B cell (primary cell): Measurements from ENCODE around the gene BRAF. TPM values are rescaled to one million over a fixed set of nuclear protein-coding genes. Genes with fewer than 3 reads are reported as not detected.

Source experiments
- ATAC-seq: fragments of 200-7000 bp; cut with Tn5 transposase; one replicate; pipeline ENCODE4 v1.10.0; 2021; ENCODE audit warnings: low read depth, mild to moderate bottlenecking, moderate number of reproducible peaks, moderate library complexity
- CTCF ChIA-PET: fragments of 350-600 bp; sonication (Branson Sonifier 250); formaldehyde crosslinking; loops from one replicate; lab custom pipeline; 2021; ENCODE audit warnings: antibody characterized with exemption, inconsistent platforms; lab: Charles Lee
- POLR2A ChIA-PET: fragments of 350-600 bp; sonication (Branson Sonifier 250); formaldehyde crosslinking; loops from one replicate; lab custom pipeline; 2021; ENCODE audit warnings: antibody characterized with exemption; lab: Charles Lee
- DNase-seq: peaks from one replicate; pipeline ENCODE4 v3.0.0; 2013
- H2AFZ ChIP-seq: 2 replicates; pipeline ENCODE4 v1.6.1; 2012; ENCODE audit warnings: mild to moderate bottlenecking, low read depth, low read length; ENCODE audit not compliant: insufficient read depth, poor library complexity, severe bottlenecking
- H3K27ac ChIP-seq, 2 donors: 1 replicate in 1 of 2; 2 replicates in 1 of 2; pipeline ENCODE4 v1.5.1; 2012 to 2013; ENCODE audit warnings: low read length in 2 of 2, mild to moderate bottlenecking in 2 of 2, moderate library complexity in 1 of 2
- H3K27me3 ChIP-seq, 4 experiments: fragments of 200-600 bp in 1 of 4; sonication (generic) in 1 of 4; replicated peaks in 1 of 4; 1 replicate in 2 of 4; 2 replicates in 2 of 4; pipeline versions ENCODE4 v1.6.1 to v1.7.0; 2013 to 2016; ENCODE audit warnings: low read length in 3 of 4, mild to moderate bottlenecking in 2 of 4, mixed read lengths in 1 of 4, moderate library complexity in 1 of 4; ENCODE audit not compliant: insufficient read depth in 4 of 4, control insufficient read depth in 3 of 4; ENCODE audit errors: control extremely low read depth in 1 of 4
- H3K36me3 ChIP-seq, 2 experiments: replicated peaks in 1 of 2; 1 replicate in 1 of 2; 2 replicates in 1 of 2; pipeline versions ENCODE4 v1.6.1 to v1.7.1; 2013; ENCODE audit warnings: low read length in 1 of 2; ENCODE audit not compliant: insufficient read depth in 2 of 2, control insufficient read depth in 1 of 2; ENCODE audit errors: control extremely low read depth in 1 of 2, extremely low read depth in 1 of 2
- H3K4me1 ChIP-seq, 2 donors: fragments of 200-600 bp in 1 of 2; sonication (generic) in 1 of 2; 1 replicate in 1 of 2; 2 replicates in 1 of 2; pipeline versions ENCODE4 v1.5.1 to v1.6.1; 2013 to 2017; ENCODE audit warnings: low read length in 2 of 2; ENCODE audit not compliant: control insufficient read depth in 2 of 2, insufficient read depth in 2 of 2
- H3K4me2 ChIP-seq: replicated peaks from 2 replicates; pipeline ENCODE3; 2012; ENCODE audit warnings: mild to moderate bottlenecking, low read depth, low read length; ENCODE audit not compliant: poor library complexity, severe bottlenecking
- H3K4me3 ChIP-seq, 5 experiments: fragments of 200-600 bp in 1 of 5; sonication (generic) in 1 of 5; 1 replicate in 3 of 5; 2 replicates in 2 of 5; pipeline versions ENCODE4 v1.5.1 to v1.7.0; 2011 to 2016; ENCODE audit warnings: low read length in 4 of 5, mild to moderate bottlenecking in 4 of 5, low read depth in 2 of 5, control low read depth in 1 of 5, moderate library complexity in 1 of 5; ENCODE audit not compliant: insufficient read depth in 1 of 5; ENCODE audit errors: control extremely low read depth in 1 of 5, extremely low read depth in 1 of 5
- H3K79me2 ChIP-seq: fragments of 200-600 bp; sonication (generic); one replicate; pipeline ENCODE4 v1.6.0; 2016; ENCODE audit warnings: low read length; ENCODE audit not compliant: control insufficient read depth, insufficient read depth
- H3K9ac ChIP-seq: fragments of 200-600 bp; sonication (generic); 2 replicates; pipeline ENCODE4 v1.6.1; 2017; ENCODE audit warnings: mild to moderate bottlenecking, low read length, moderate library complexity
- H3K9me3 ChIP-seq, 3 donors: one replicate each; pipeline versions ENCODE4 v1.6.1 to v1.7.1; 2013; ENCODE audit warnings: low read length in 2 of 3; ENCODE audit not compliant: control insufficient read depth in 2 of 3, insufficient read depth in 1 of 3; ENCODE audit errors: control extremely low read depth in 1 of 3
- H4K20me1 ChIP-seq: 2 replicates; pipeline ENCODE4 v1.6.0; 2012; ENCODE audit warnings: mild to moderate bottlenecking, low read length; ENCODE audit not compliant: insufficient read depth, control insufficient read depth, poor library complexity, severe bottlenecking
- H3K27ac Mint-ChIP-seq: one replicate; pipeline ENCODE4 v1.8.0; 2021; ENCODE audit warnings: mixed read lengths
- H3K27me3 Mint-ChIP-seq: one replicate; pipeline ENCODE4 v1.8.0; 2021; ENCODE audit warnings: mixed read lengths
- H3K4me1 Mint-ChIP-seq: one replicate; pipeline ENCODE4 v1.8.0; 2021; ENCODE audit warnings: mixed read lengths
- H3K4me3 Mint-ChIP-seq: one replicate; pipeline ENCODE4 v1.8.0; 2021; ENCODE audit warnings: mixed read lengths
- H3K9me3 Mint-ChIP-seq: one replicate; pipeline ENCODE4 v1.8.0; 2022; ENCODE audit warnings: mixed read lengths; ENCODE audit not compliant: insufficient read depth
- EZH2 ChIP-seq: IDR thresholded peaks from 2 replicates; pipeline ENCODE4 v1.6.1; 2012; ENCODE audit warnings: borderline replicate concordance, low read depth, mild to moderate bottlenecking, moderate library complexity, low read length; ENCODE audit not compliant: insufficient read depth, poor library complexity, severe bottlenecking
- WGBS: methylation state at CpG from one replicate; pipeline ENCODE4 v1.1.5; 2013; ENCODE audit warnings: missing lambda C conversion rate; ENCODE audit not compliant: insufficient coverage; 5-methylcytosine and 5-hydroxymethylcytosine counted together
- intact Hi-C: fragments of 100-400 bp; cut with micrococcal nuclease; formaldehyde crosslinking; loops from one replicate; pipeline ENCODE4 v1.10.0; 2022
- polyA plus RNA-seq: library from polyadenylated mRNA; depleted of rRNA; stranded (reverse); fragments of >200 nt; gene quantifications from 2 replicates; pipeline ENCODE4 v1.2.3, GENCODE V29; 2012
- total RNA-seq, 2 donors: library from RNA; stranded (reverse); fragments of 120-200 nt in 1 of 2; gene quantifications; 1 replicate in 1 of 2; 2 replicates in 1 of 2; pipeline versions ENCODE4 v1.2.3 to v1.2.4, GENCODE V29; 2013 to 2022
- TF ChIP-seq, protein P1 (sequence below): fragments of 200-600 bp; IDR thresholded peaks from one replicate; pipeline ENCODE4 v1.8.0; 2022; ENCODE audit warnings: antibody characterized with exemption, mild to moderate bottlenecking

Gene BRAF
- total and polyA plus RNA-seq, 2 donors (not counting 1 experiment from before 2014, with no cell fraction given): 13.5 to 90.9 TPM

GRCh38 chr7:140899883-140900282, 24.8 kb downstream of the BRAF start:
- Mint-ChIP-seq H3K9me3 (peaks cover 6% of the 10 kb centered on the region), H3K27me3 (no peaks in the 10 kb centered on the region), H3K4me1 (peaks cover 64% of the 10 kb centered on the region), H3K4me3 (no peak overlapping the region), H3K27ac (no peak overlapping the region)
- no peak for TF ChIP-seq EZH2
- TF ChIP-seq, protein P1, sequence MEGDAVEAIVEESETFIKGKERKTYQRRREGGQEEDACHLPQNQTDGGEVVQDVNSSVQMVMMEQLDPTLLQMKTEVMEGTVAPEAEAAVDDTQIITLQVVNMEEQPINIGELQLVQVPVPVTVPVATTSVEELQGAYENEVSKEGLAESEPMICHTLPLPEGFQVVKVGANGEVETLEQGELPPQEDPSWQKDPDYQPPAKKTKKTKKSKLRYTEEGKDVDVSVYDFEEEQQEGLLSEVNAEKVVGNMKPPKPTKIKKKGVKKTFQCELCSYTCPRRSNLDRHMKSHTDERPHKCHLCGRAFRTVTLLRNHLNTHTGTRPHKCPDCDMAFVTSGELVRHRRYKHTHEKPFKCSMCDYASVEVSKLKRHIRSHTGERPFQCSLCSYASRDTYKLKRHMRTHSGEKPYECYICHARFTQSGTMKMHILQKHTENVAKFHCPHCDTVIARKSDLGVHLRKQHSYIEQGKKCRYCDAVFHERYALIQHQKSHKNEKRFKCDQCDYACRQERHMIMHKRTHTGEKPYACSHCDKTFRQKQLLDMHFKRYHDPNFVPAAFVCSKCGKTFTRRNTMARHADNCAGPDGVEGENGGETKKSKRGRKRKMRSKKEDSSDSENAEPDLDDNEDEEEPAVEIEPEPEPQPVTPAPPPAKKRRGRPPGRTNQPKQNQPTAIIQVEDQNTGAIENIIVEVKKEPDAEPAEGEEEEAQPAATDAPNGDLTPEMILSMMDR: no peak
- H3K4me3 ChIP-seq: no peak overlapping the region
- POLR2A ChIA-PET: no interaction called here
- H3K4me2 ChIP-seq: no peak overlapping the region
- peak overlapping the region in 1 of 2 donors; percentile 12 for H3K27ac ChIP-seq
- ATAC-seq: no peak
- peaks cover 14 to 20% of the 10 kb centered on the region in 2 donors for H3K4me1 ChIP-seq
- CTCF ChIA-PET: interaction anchor here (1.8 kb wide), 1 partner anchor 89 kb away, joined by 5 read pairs; no protein-coding TSS in a partner anchor
- intact Hi-C loops: no loop called here
- no peak overlapping the region for H2AFZ ChIP-seq
- H3K36me3 ChIP-seq: no peaks in the 10 kb centered on the region
- DNase-seq: no peak
- H3K79me2 ChIP-seq: peaks cover 96% of the 10 kb centered on the region
- no peaks in the 10 kb centered on the region for H3K27me3 ChIP-seq
- peaks cover 56% of the 10 kb centered on the region for H4K20me1 ChIP-seq
- no peak overlapping the region for H3K9ac ChIP-seq
- H3K9me3 ChIP-seq: peaks cover 0 to 3% (median 0%) of the 10 kb centered on the region in 3 donors
- no CpG with 5 or more reads among the region's 1 CpG for WGBS

GRCh38 chr7:140898786-140899536, 25.8 kb downstream of the BRAF start:
- Mint-ChIP-seq H3K27me3 (no peaks in the 10 kb centered on the region), H3K9me3 (peaks cover 6% of the 10 kb centered on the region), H3K27ac (no peak overlapping the region), H3K4me3 (no peak overlapping the region), H3K4me1 (peaks cover 67% of the 10 kb centered on the region)
- Histone ChIP-seq H4K20me1 (peaks cover 53% of the 10 kb centered on the region), H3K4me1 (peaks cover 14 to 23% of the 10 kb centered on the region in 2 donors), H3K9ac (no peak overlapping the region), H3K79me2 (peaks cover 98% of the 10 kb centered on the region), H3K27me3 (no peaks in the 10 kb centered on the region), H2AFZ (no peak overlapping the region), H3K4me2 (no peak overlapping the region), H3K27ac (no peak overlapping the region), H3K36me3 (no peaks in the 10 kb centered on the region), H3K9me3 (peaks cover 0 to 3% (median 0%) of the 10 kb centered on the region in 3 donors), H3K4me3 (no peak overlapping the region)
- no peak for TF ChIP-seq EZH2
- TF ChIP-seq, protein P1: no peak
- intact Hi-C loops: no loop called here
- CTCF ChIA-PET: no interaction called here
- POLR2A ChIA-PET: no interaction called here
- DNase-seq (no peak), ATAC-seq (no peak)
- WGBS: no CpG with 5 or more reads among the region's 3 CpGs
